K562 (cell line): ENCODE measurements around the gene NMBR.

Experiments used
- BRD9 ChIP-seq: fragments of 450-650 bp; IDR thresholded peaks from 2 replicates; pipeline ENCODE4 v1.6.1; 2018; ENCODE audit warnings: low read depth; ENCODE audit not compliant: partially characterized antibody
- CTCF ChIP-seq, 3 experiments: IDR thresholded peaks in 2 of 3; conservative IDR thresholded peaks in 1 of 3; 2 replicates each; pipeline ENCODE4 v1.5.1; 2011 to 2012; ENCODE audit warnings: low read length in 3 of 3, mild to moderate bottlenecking in 3 of 3, control low read depth in 2 of 3, improper control_type of control experiment in 1 of 3, inconsistent platforms in 1 of 3, low read depth in 1 of 3, mixed read lengths in 1 of 3, moderate library complexity in 1 of 3; ENCODE audit not compliant: insufficient read depth in 2 of 3
- CUX1 ChIP-seq: fragments of 200-800 bp; sonication (Bioruptor generic); IDR thresholded peaks from 2 replicates; pipeline ENCODE4 v1.6.1; 2016; ENCODE audit warnings: missing genetic modification characterization, missing compliant biosample characterization
- EP300 ChIP-seq: IDR thresholded peaks from 2 replicates; pipeline ENCODE4 v1.6.1; 2012; ENCODE audit warnings: low read length, improper control_type of control experiment
- FOXJ3 ChIP-seq: sonication (generic); formaldehyde crosslinking; IDR thresholded peaks from 2 replicates; pipeline ENCODE4 v1.4.0; 2020; ENCODE audit warnings: mild to moderate bottlenecking, missing genetic modification reagents
- FOXK2 ChIP-seq, 2 experiments: fragments of 450-650 bp; IDR thresholded peaks in 1 of 2; conservative IDR thresholded peaks in 1 of 2; 2 replicates each; pipeline ENCODE4 v1.6.1; 2016; ENCODE audit warnings: low read depth in 2 of 2, mild to moderate bottlenecking in 1 of 2
- MYC ChIP-seq, 2 experiments: fragments of 250-450 bp in 1 of 2; sonication (Bioruptor Pico) in 1 of 2; IDR thresholded peaks; 2 replicates each; pipeline versions ENCODE4 v1.5.1 to v1.6.1; 2012 to 2021; ENCODE audit warnings: low read depth in 2 of 2, borderline replicate concordance in 1 of 2, improper control_type of control experiment in 1 of 2, low read length in 1 of 2, mild to moderate bottlenecking in 1 of 2, moderate library complexity in 1 of 2
- POLR2A ChIP-seq: fragments of 450-650 bp; conservative IDR thresholded peaks from 2 replicates; pipeline ENCODE4 v1.6.1; 2016
- RBFOX2 ChIP-seq: fragments of 200-400 bp; formaldehyde crosslinking; IDR thresholded peaks from 2 replicates; pipeline ENCODE4 v1.6.1; 2017; ENCODE audit warnings: low read depth, mild to moderate bottlenecking, low read length, moderate library complexity
- YY1 ChIP-seq, 3 experiments: IDR thresholded peaks; 2 replicates each; pipeline ENCODE4 v1.6.1; 2011; ENCODE audit warnings: low read length in 2 of 3, mild to moderate bottlenecking in 2 of 3, moderate library complexity in 2 of 3, borderline replicate concordance in 1 of 3, control low read depth in 1 of 3, low read depth in 1 of 3; ENCODE audit not compliant: insufficient read depth in 3 of 3, insufficient replicate concordance in 2 of 3, control insufficient read depth in 1 of 3, insufficient read length in 1 of 3; ENCODE audit errors: extremely low read depth in 1 of 3
- ZC3H8 ChIP-seq: fragments of 450-650 bp; IDR thresholded peaks from 2 replicates; pipeline ENCODE4 v1.6.1; 2017
- ZNF146 ChIP-seq: IDR thresholded peaks from one replicate; pipeline ENCODE4 v1.6.1; 2018; ENCODE audit warnings: missing compliant biosample characterization; ENCODE audit not compliant: unreplicated experiment
- ZNF24 ChIP-seq: fragments of 450-650 bp; IDR thresholded peaks from 2 replicates; pipeline ENCODE4 v1.6.1; 2016
- ZNF280B ChIP-seq: fragments of 250-450 bp; sonication (Bioruptor Pico); IDR thresholded peaks from 2 replicates; pipeline ENCODE4 v1.5.1; 2021; ENCODE audit warnings: mild to moderate bottlenecking

GRCh38 chr6:142138876-142139275, 8.0 kb downstream of the NMBR start:
- TF ChIP-seq FOXK2 (conservative IDR thresholded peaks at IDR 0.05 in 1 of 2, IDR thresholded peaks at IDR 0.05 in 1 of 2; ENCODE audit: low read depth in 2 of 2) (no peak), YY1 (IDR thresholded peaks at IDR 0.05; ENCODE audit: borderline replicate concordance in 1 of 3, control insufficient read depth in 1 of 3, extremely low read depth in 1 of 3, insufficient read depth in 3 of 3, insufficient read length in 1 of 3, insufficient replicate concordance in 2 of 3, low read depth in 1 of 3, low read length in 2 of 3) (no peak), CTCF (IDR thresholded peaks at IDR 0.05 in 2 of 3, conservative IDR thresholded peaks at IDR 0.05 in 1 of 3; ENCODE audit: insufficient read depth in 2 of 3, low read depth in 1 of 3, low read length in 3 of 3) (no peak), ZNF24 (no peak), POLR2A (no peak), MYC (IDR thresholded peaks at IDR 0.05; ENCODE audit: low read depth, low read length) (no peak), MYC (CRISPR knock-in tag; IDR thresholded peaks at IDR 0.05; ENCODE audit: borderline replicate concordance, low read depth) (no peak), CUX1 (no peak), ZC3H8 (no peak), EP300 (no peak), ZNF280B (CRISPR knock-in tag) (no peak), FOXJ3 (CRISPR knock-in tag) (no peak), ZNF146 (CRISPR knock-in tag) (no peak), RBFOX2 (no peak), BRD9 (no peak)
